NCI-H2081 treated with DMSO at 0.1 percent for 48 hours (cell line): Measurements from ENCODE around the gene TTLL13.

Experiments
- DNase-seq: peaks from one replicate; lab custom pipeline; 2025; lab: John Stamatoyannopoulos, UW

Gene TTLL13

DNA sequence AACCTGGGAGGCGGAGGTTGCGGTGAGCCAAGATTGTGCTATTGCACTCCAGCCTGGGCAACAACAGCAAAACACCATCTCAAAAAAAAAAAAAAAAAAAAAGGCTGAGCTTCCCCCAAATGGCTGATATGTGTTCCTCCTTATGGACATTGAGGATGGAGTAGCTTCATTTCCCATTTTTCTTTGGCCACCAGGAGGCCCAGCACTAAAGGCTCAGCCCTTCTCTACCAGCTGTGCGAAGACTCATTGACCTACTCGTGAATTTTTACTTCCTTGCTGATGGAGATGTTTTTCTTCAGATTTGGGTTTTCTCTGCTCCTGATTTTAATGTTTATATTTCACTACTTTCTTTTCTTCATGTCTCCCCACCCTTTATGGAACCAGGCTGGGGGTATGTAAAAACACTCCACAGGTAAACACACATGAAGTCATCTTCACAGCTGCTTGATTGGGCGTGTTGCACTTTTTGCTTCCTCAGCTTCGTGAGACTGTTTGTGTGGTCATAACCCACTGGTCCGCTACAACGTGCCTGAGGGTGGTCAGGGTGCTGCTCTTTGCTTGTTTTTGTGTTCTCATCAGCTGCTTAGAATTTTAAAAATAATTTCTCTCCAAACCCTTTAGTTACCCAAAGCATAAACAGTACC lies 34.7 kb upstream of the TTLL13 start:
- no peak for DNase-seq

- DNase-seq, result no peak
These were observed 31.5 kb upstream of the TTLL13 start for GRCh38 chr15:90217671-90218394.

DNA sequence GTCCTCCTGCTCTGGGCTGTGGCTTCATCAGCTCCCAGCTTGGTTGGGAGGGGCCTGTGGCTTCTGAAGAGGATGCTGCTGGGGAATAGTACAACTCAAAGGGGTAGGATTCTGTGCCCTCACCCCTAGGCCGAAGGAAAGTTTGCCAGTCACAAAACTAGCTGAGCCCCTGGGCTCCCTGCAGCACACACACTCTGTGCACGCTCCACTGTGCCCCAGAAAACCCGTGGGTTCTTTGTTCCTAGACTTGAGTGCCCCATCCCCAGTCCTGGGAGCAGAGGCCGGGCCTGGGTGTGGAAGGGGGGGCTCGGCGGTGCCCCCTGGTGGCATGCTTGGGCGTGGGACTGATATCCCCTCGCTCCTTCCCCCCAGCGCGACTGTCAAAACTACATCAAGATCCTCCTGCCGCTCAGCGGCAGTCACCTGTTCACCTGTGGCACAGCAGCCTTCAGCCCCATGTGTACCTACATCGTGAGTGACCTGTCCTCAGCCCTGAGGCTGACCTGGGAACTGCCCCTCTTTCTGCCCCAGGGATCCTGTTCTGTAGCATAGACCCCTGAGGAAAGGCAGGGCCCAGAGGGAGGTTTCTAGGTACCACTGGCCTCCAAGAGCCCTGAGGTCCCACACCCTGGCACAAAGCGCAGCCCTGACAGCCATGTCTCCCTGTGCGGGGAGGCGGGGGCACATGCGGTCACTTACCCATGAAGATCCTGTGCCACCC lies 29.8 kb upstream of the TTLL13 start:
- no peak for DNase-seq

- no peak for DNase-seq
These were observed 28.0 kb upstream of the TTLL13 start for GRCh38 chr15:90221246-90221900.

DNA sequence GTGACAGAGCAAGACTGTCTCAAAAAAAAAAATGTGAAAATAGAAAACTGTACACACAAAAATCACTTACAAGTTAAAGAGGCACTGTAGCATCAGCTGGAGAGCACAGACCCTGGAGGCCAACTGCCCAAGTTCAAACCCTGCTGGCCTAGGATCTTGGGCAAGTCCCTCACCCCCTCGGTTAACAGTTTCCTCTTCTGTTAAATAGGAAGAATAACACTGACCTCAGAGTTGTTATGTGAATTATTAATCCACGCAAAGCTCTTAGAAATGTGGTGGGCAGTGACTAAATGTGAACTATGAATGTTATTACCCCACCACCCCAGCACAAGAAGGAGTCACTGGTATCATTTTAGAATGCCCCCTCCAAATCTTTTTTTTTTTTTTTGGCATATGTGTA lies 26.8 kb upstream of the TTLL13 start:
- DNase-seq, result no peak

- DNase-seq, result no peak
These were observed 25.8 kb upstream of the TTLL13 start for GRCh38 chr15:90223441-90224165.

GRCh38 chr15:90225047-90225446 lies 24.3 kb upstream of the TTLL13 start:
- DNase-seq, result no peak

DNA sequence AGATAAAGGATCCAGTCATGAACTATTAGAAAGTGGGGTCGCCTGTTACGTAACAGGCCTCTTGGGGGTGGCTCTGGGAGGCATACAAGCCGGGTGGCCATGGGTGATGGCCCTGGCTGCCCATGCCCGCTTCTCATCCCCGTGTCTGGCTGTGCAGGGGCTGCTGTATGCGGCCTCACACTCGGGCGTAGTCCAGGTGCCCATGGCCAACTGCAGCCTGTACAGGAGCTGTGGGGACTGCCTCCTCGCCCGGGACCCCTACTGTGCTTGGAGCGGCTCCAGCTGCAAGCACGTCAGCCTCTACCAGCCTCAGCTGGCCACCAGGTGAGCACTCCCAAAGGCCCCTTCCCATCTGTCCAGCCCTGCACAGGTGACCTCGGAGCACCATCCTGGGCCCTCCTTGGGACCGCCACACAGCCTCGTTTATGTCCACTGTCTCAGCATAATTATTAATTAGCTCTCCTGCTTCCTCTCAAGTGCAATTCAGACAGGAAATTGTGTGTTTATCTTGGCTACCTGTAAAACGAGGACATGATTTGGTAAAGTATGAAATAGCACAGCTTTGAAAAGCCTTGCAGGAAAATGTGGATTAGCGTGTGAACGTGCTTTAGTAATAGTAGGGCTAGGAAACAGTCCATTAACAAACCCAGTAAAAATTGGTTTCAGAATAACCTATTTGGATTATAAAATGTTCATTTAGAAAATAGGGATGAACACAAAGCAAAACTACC lies 23.7 kb upstream of the TTLL13 start:
- peak; percentile 63 for DNase-seq

GRCh38 chr15:90227336-90227735 lies 22.0 kb upstream of the TTLL13 start:
- DNase-seq, result no peak

- DNase-seq, result no peak
These were observed 21.3 kb upstream of the TTLL13 start for GRCh38 chr15:90227816-90228772.

GRCh38 chr15:90228960-90229359 lies 20.4 kb upstream of the TTLL13 start:
- no peak for DNase-seq

DNA sequence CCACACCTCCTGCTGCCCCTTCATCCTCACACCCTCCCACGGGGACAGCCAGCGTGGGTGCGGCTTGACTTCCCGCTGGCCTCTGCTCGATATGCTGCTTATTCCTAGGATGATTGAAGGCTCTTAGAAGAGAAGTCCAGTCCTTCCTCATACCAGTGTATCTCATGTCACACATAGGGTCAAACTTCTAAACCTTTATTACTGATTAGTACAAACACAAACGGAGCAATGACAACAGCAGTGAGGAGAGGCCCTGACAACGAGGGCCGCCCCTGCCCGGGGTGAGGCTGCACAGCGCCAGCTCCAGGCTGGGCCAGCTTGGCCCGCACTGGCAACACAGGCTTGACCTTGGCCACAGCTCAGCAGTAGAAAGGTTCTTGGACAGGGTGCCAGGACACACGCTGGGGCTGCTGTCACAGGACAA lies 19.3 kb upstream of the TTLL13 start:
- DNase-seq, result no peak

DNA sequence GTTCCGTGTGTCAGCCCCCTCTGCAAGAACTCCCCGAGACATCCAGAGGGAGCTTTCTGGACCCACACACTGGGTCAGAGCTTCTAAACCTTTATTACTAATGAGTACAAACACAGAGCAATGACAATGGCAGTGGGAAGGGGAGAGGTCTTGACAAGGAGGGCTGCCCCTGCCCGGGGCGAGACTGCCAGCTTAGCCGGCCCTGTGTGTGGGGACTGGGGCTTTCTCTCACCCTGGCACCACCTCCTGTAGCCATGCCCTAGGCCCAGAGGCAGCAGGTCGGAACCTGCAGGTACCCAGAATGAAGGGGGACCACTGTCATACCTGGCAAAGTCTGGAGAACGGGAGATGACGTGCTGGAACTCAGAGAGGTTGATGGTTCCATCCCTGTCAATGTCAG lies 18.7 kb upstream of the TTLL13 start:
- no peak for DNase-seq

- DNase-seq, result no peak
These were observed 18.0 kb upstream of the TTLL13 start for GRCh38 chr15:90231028-90232017.

DNA sequence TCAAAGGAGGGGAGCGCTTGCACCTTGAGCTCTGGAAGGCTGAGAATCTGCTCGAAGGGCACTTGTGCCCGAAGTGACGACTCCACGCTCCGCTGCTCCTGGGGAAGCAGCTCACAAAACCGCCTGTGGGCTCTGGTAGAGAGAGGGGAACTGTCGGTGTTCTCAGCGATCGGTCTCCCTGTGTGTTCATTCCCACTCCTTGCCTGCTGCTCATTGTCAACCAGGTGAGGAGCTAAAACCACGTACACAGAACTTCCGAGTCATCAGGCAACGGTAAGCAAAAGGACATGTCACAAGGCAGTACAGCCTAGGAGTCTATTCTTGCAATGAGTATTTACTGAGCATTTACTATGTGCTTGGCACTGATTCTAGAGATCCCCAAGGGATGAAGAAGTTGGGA lies 17.2 kb upstream of the TTLL13 start:
- DNase-seq, result no peak

GRCh38 chr15:90232941-90233386 lies 16.4 kb upstream of the TTLL13 start:
- no peak for DNase-seq

- peak; percentile 55 for DNase-seq
These were observed 15.8 kb upstream of the TTLL13 start, which contains the start of gene CIB1 for GRCh38 chr15:90233387-90234095. Gene CIB1 (minus strand): TSS chr15:90233941. CDS start chr15:90233885, 56 bp downstream.
